ENCODE measurements around the gene CDKL2. TPM values are rescaled to one million over a fixed set of nuclear protein-coding genes. Genes with fewer than 3 reads are reported as not detected.
"Not testable (repeated sequence)": the region's sequence is repeated elsewhere in the genome, so short reads cannot be mapped to it uniquely, and the experiment has no call there.

CDKL2 gene
- total RNA-seq, 1 experiment from 2014 or later, result 0.04 TPM

DNA sequence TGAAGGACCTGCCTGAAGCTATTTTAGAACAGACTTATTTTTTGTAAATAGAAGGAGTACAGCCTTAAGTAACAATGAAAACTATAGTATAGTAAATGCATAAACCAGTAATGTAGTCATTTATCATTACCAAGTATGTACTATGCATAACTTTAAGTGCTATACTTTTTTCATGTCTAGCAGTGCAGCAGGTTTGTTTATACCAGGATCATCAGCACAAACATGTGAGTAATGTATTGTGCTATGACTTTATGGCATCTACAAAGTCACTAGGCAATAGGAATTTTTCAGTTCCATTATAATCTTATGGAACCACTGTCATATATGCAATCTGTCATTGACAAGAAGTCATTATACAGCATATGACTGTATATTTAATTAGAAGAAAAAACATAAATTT, 77.9 kb downstream of the CDKL2 start:
- Histone ChIP-seq H3K36me3 (no peaks in the 10 kb centered on the region), H3K4me3 (no peak overlapping the region), H3K4me1 (peaks cover 11% of the 10 kb centered on the region), H3K27ac (no peak overlapping the region), H3K9me3 (replicated peaks) (no peaks in the 10 kb centered on the region), H3K27me3 (no peaks in the 10 kb centered on the region)
- no peak for DNase-seq

DNA sequence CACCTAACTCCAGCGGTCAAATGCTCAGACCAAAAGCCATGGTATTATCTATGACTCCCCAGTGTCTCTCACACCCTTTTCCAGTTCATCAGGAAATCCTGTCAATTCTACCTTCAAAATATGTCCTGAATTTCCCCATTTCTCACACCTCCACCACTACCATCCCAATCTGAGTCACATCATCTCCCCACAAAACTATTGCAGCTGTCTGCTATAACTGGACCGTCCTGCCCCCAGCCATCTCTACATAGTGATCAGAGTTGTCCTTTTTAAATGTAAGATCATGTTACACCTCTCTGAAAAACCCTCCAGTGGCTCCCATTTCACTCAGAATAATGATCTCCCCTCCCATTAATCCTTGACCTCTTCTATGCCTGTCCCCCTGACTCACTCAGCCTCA, 81.3 kb downstream of the CDKL2 start:
- H3K27me3 ChIP-seq, result no peaks in the 10 kb centered on the region
- H3K4me1 ChIP-seq, result peaks cover 9% of the 10 kb centered on the region
- no peaks in the 10 kb centered on the region for H3K36me3 ChIP-seq
- H3K27ac ChIP-seq, result no peak overlapping the region
- no peaks in the 10 kb centered on the region for H3K9me3 ChIP-seq (replicated peaks)
- no peak overlapping the region for H3K4me3 ChIP-seq
- peak; percentile 55 to 67 for DNase-seq

DNA sequence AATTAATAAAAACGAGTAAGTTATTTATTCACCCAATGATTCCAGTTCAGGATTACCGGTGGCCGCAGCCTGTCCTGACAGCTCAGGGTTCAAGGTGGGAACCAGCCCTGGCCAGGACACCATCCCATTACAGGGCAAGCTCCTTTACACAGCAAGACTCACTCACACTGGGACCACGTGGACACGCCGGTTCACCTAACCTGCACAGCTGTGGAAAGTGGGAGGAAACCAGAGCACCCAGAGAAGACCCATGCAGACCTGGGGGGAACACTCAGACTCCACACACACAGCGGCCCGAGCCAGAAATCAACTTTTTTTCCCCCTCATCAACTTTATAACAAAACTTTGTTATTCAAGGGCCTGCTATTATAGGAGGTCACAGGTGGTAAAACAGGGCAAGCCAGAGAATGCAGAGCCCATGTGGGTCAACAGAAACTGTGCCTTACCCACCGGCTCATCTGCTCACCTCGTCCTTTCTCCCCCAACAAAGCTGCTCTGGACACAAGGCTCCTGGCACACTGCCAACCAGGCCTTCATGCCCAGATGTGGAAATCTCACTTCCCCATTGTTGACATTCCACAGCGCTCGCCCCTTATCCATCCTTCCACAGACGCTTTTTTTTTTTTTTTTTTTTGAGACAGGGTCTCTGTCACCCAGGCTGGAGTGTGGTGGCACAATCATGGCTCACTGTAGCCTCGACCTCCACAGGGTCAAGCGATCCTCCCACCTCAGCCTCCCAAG, 82.5 kb downstream of the CDKL2 start:
- no peaks in the 10 kb centered on the region for H3K36me3 ChIP-seq
- DNase-seq, result peak; percentile 81 to 90
- no peaks in the 10 kb centered on the region for H3K9me3 ChIP-seq (replicated peaks)
- no peak overlapping the region for H3K27ac ChIP-seq
- H3K27me3 ChIP-seq, result no peaks in the 10 kb centered on the region
- H3K4me3 ChIP-seq, result no peak overlapping the region
- H3K4me1 ChIP-seq, result peaks cover 9% of the 10 kb centered on the region

DNA sequence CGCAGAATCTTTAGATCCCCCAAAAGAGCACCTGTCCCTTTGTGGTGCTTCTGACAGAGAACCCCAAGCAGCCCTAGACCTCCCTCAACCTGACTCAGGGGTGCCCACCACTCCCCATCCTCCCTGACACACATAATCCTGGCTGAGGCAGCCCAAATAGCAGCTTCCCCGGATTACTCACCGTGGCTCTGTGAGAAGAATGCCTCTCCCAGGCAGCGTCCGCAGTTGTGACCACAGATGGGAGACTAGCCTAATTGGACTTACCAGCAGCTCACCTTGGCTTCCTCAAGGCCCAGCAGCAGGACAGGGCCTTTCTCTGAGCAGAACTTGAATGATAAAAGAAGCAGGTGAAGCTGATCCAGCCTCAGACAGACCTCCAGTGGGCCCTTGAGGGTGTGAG, 84.8 kb downstream of the CDKL2 start:
- H3K27me3 ChIP-seq, result no peaks in the 10 kb centered on the region
- peaks cover 9% of the 10 kb centered on the region for H3K4me1 ChIP-seq
- no peak for DNase-seq

GRCh38 chr4:75544870-75545269, 85.5 kb downstream of the CDKL2 start:
- Histone ChIP-seq H3K4me1 (peaks cover 9% of the 10 kb centered on the region), H3K4me3 (no peak overlapping the region), H3K36me3 (0 out of 2 replicates have a peak, but pooled peaks cover under 1% of the 10 kb centered on the region), H3K9me3 (replicated peaks) (no peaks in the 10 kb centered on the region), H3K27ac (no peak overlapping the region), H3K27me3 (no peaks in the 10 kb centered on the region)
- DNase-seq, result no peak

More for the DNA sequence above, 84.8 kb downstream of the CDKL2 start:
- Histone ChIP-seq H3K9me3 (replicated peaks) (no peaks in the 10 kb centered on the region), H3K36me3 (no peaks in the 10 kb centered on the region), H3K4me3 (no peak overlapping the region), H3K27ac (no peak overlapping the region)

- not testable (repeated sequence) for H3K9me3 ChIP-seq (replicated peaks); H3K27me3 ChIP-seq; DNase-seq; H3K4me1 ChIP-seq; H3K4me3 ChIP-seq; H3K36me3 ChIP-seq; H3K27ac ChIP-seq
Observed at GRCh38 chr4:75544220-75544619, 86.1 kb downstream of the CDKL2 start.

GRCh38 chr4:75542824-75543223, 87.5 kb downstream of the CDKL2 start:
- Histone ChIP-seq H3K9me3 (replicated peaks) (no peaks in the 10 kb centered on the region), H3K36me3 (0 out of 2 replicates have a peak, but pooled peaks cover 2% of the 10 kb centered on the region), H3K4me3 (no peak overlapping the region), H3K27ac (no peak overlapping the region), H3K27me3 (no peaks in the 10 kb centered on the region), H3K4me1 (no peaks in the 10 kb centered on the region)
- no peak for DNase-seq

DNA sequence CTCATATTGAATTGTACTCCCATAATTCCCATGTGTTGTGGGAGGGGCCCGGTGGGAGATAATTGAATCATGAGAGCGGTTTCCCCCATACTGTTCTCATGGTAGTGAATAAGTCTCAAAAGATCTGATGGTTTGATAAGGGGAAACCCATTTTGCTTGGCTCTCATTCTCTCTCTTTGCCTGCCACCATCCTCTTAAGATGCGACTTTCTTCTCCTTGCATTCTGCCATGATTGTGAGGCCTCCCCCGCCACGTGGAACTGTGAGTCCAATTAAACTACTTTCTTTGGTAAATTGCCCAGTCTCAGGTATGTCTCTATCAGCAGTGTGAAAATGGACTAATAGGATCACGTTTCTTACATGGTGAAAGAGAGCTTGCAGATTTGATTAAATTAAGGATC, 93.0 kb downstream of the CDKL2 start:
- H3K27ac ChIP-seq, H3K27me3 ChIP-seq, DNase-seq, H3K4me3 ChIP-seq, H3K4me1 ChIP-seq: not testable (repeated sequence)
- peaks cover 13% of the 10 kb centered on the region for H3K36me3 ChIP-seq
- H3K9me3 ChIP-seq (replicated peaks), result peaks cover 14% of the 10 kb centered on the region

- not testable (repeated sequence) for H3K4me3 ChIP-seq, H3K27ac ChIP-seq, H3K27me3 ChIP-seq, H3K4me1 ChIP-seq, DNase-seq
- peaks cover 14% of the 10 kb centered on the region for H3K9me3 ChIP-seq (replicated peaks)
- peaks cover 20% of the 10 kb centered on the region for H3K36me3 ChIP-seq
Observed at GRCh38 chr4:75533926-75534325, 96.4 kb downstream of the CDKL2 start.

GRCh38 chr4:75533339-75533887, 96.9 kb downstream of the CDKL2 start:
- not testable (repeated sequence) for H3K27ac ChIP-seq, DNase-seq, H3K27me3 ChIP-seq, H3K4me1 ChIP-seq, H3K4me3 ChIP-seq
- H3K36me3 ChIP-seq, result peaks cover 21% of the 10 kb centered on the region
- peaks cover 14% of the 10 kb centered on the region for H3K9me3 ChIP-seq (replicated peaks)

DNA sequence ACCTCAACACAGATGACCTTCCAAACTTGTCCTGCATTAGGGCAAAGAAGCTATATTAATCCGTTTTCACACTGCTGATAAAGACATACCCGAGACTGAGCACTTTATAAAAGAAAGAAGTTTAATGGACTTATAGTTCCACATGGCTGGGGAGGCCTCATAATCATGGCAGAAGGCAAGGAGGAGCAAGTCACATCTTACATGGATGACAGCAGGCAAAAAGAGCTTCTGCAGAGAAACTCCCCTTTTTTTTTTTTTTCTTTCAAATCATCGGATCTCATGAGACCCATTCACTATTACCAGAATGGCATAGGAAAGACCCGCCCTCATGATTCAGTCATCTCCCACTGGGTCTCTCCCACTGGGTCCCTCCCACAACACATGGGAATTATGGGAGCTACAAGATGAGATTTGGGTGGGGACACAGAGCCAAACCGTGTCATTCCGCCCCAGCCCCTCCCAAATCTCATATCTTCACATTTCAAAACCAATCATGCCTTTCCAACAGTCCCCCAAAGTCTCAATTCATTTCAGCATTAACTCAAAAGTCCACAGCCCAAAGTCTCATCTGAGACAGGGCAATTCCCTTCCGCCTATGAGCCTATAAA, 98.7 kb downstream of the CDKL2 start:
- H3K36me3 ChIP-seq, result peaks cover 34% of the 10 kb centered on the region
- not testable (repeated sequence) for H3K4me3 ChIP-seq

DNA sequence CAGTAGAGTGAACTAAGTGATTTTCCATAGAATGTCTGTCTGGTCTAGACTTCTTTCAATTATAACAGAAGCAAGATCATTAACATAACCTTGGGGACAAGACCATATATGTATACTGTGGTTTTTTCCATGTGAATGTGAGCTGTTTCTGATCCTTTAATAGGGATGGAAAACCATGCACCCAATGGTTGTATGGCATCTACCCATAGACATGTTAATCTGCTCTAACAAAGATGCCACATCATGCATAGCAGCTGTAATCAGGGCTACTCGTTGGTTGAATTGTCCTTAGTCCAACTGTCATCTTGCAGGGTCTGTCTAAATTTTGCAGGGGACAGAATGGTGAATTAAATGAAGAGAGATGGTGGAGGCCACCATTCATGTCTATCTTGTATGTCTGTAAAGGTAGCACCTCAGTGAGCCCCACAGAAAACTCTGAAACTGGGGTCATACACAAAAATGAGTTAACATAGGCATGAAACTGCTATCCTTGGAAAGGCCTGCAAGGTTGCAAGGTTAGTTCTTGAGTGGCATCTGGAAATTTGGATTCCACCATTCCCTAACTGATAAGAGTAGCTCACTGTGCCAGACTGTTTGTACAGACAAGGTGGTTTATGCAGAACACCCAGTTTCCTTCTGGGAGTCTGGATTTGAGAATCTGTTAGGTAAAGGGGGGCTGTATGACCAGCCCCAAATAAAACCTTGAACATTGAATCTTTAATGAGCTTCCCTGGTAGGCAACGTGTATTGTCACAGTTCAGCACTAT, 99.6 kb downstream of the CDKL2 start:
- Histone ChIP-seq H3K4me1 (no peaks in the 10 kb centered on the region), H3K4me3 (no peak overlapping the region), H3K36me3 (peaks cover 38% of the 10 kb centered on the region), H3K9me3 (replicated peaks) (peaks cover 14% of the 10 kb centered on the region), H3K27me3 (no peaks in the 10 kb centered on the region), H3K27ac (no peak overlapping the region)
- DNase-seq, result no peak

More for the DNA sequence above, 98.7 kb downstream of the CDKL2 start:
- H3K27me3 ChIP-seq, H3K27ac ChIP-seq, H3K4me1 ChIP-seq, DNase-seq: not testable (repeated sequence)
- H3K9me3 ChIP-seq (replicated peaks), result peaks cover 14% of the 10 kb centered on the region

All from SJCRH30 (cell line).